Subcutaneous abdominal adipose tissue (tissue), 5 donors: ENCODE measurements around the gene PIK3C2B.

ENCODE experiments used
- H3K27ac ChIP-seq: one replicate; pipeline ENCODE4 v1.7.0; 2013; ENCODE audit warnings: low read depth, mild to moderate bottlenecking, inconsistent platforms, low read length, moderate library complexity
- H3K27me3 ChIP-seq, 5 donors: one replicate each; pipeline ENCODE4 v1.7.0; 2013; ENCODE audit warnings: low read length in 5 of 5, inconsistent platforms in 1 of 5; ENCODE audit not compliant: control insufficient read depth in 5 of 5, insufficient read depth in 4 of 5
- H3K36me3 ChIP-seq, 5 donors: one replicate each; pipeline ENCODE4 v1.7.0; 2013; ENCODE audit warnings: low read length in 5 of 5; ENCODE audit not compliant: control insufficient read depth in 5 of 5, insufficient read depth in 5 of 5
- H3K4me1 ChIP-seq, 5 donors: one replicate each; pipeline ENCODE4 v1.7.0; 2013; ENCODE audit warnings: low read length in 5 of 5, mild to moderate bottlenecking in 3 of 5, moderate library complexity in 1 of 5; ENCODE audit not compliant: control insufficient read depth in 5 of 5, insufficient read depth in 5 of 5
- H3K4me3 ChIP-seq, 5 donors: one replicate each; pipeline ENCODE4 v1.7.0; 2013; ENCODE audit warnings: low read length in 5 of 5, low read depth in 1 of 5
- H3K9ac ChIP-seq, 5 donors: one replicate each; pipeline ENCODE4 v1.7.0; 2013; ENCODE audit warnings: low read length in 5 of 5, mild to moderate bottlenecking in 4 of 5, moderate library complexity in 3 of 5
- H3K9me3 ChIP-seq, 5 donors: one replicate each; pipeline ENCODE4 v1.7.0; 2013; ENCODE audit warnings: low read length in 5 of 5; ENCODE audit not compliant: control insufficient read depth in 5 of 5
- donor health status: healthy.
- donor health status: healthy.
- donor health status: healthy.
- donor health status: healthy.
- donor health status: healthy.

Gene PIK3C2B

DNA sequence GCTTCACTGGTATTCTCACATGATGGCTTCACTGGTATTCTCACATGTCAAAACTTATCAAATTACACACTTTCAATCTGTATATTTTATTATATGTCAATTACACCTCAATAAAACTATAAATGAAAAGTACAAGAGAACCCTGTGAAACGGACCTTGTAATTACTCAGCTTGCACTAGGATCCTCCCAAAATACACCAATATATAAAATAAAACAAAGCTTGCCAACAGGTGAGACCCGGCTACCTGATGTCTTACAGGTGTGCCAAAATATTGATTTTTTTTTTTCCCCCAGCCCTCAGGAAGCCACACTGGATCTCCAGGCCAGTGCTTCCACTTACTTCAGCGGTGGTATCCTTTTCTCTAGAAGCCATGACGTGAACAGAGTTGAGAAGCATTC is 22.9 kb downstream of the PIK3C2B start:
- H3K4me3 ChIP-seq: no peak overlapping the region
- no peak overlapping the region for H3K9ac ChIP-seq
- H3K27me3 ChIP-seq: no peaks in the 10 kb centered on the region
- H3K4me1 ChIP-seq: peaks cover 8 to 61% (median 37%) of the 10 kb centered on the region in 5 donors
- no peak overlapping the region for H3K27ac ChIP-seq
- no peaks in the 10 kb centered on the region for H3K9me3 ChIP-seq
- H3K36me3 ChIP-seq: peaks cover 0 to 18% (median 15%) of the 10 kb centered on the region in 5 donors

DNA sequence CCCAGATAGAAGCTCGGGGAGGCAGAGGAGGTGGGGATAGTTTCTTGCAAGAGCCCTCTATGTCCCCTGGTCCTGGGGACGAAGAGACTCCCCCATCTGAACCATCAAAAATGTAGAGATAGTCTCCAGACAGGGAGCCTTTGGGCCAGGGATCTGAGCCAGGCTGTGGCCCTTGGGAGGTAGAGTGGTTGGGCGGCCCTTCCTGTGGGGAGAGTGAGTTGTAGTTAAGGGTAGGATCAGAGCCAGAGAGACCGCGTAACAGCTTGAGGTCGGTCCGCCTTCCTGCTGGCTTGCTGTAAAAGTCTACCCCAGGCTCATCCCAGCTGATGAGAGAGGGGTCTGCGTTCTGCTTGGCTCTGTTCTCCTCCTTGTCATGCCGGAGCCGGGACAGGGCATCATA is 25.3 kb downstream of the PIK3C2B start:
- no peaks in the 10 kb centered on the region for H3K27me3 ChIP-seq
- no peaks in the 10 kb centered on the region for H3K9me3 ChIP-seq
- peaks cover 0 to 22% (median 15%) of the 10 kb centered on the region in 5 donors for H3K36me3 ChIP-seq
- H3K27ac ChIP-seq: peak overlapping the region; percentile 64
- H3K4me1 ChIP-seq: peaks cover 21 to 62% (median 46%) of the 10 kb centered on the region in 5 donors
- no peak overlapping the region for H3K9ac ChIP-seq
- no peak overlapping the region for H3K4me3 ChIP-seq

DNA sequence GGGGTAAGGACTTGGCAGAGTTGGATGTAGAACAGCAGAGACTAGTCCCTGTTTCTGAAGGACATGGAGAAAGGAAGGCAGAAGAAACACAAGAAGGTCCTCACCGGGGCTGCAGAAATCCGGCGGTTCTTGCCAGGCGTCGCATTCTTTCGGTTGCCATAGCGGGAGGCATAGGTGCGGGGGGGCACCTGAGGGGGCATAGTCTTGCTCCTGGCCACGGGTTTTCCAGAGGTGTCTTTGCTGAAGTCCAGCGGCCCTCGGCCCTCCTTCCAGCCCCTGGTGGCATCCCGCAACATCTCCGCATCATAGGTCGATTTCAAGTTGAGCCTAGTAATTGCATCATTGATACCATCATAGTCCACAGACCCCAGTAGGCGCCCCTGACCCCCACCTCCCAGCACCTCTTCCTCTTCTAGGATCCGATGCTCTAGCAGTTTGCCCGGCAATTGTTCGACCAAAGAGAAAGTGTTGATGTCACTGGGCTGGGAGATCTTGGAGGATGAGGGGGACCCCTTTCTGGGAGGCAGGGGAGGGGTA is 25.8 kb downstream of the PIK3C2B start:
- Histone ChIP-seq H3K36me3 (peaks cover 0 to 26% (median 18%) of the 10 kb centered on the region in 5 donors), H3K9ac (peak overlapping the region in 1 of 5 donors; percentile 2), H3K27me3 (no peaks in the 10 kb centered on the region), H3K9me3 (no peaks in the 10 kb centered on the region), H3K4me1 (peaks cover 26 to 64% (median 51%) of the 10 kb centered on the region in 5 donors), H3K27ac (peak overlapping the region; percentile 64), H3K4me3 (no peak overlapping the region)

DNA sequence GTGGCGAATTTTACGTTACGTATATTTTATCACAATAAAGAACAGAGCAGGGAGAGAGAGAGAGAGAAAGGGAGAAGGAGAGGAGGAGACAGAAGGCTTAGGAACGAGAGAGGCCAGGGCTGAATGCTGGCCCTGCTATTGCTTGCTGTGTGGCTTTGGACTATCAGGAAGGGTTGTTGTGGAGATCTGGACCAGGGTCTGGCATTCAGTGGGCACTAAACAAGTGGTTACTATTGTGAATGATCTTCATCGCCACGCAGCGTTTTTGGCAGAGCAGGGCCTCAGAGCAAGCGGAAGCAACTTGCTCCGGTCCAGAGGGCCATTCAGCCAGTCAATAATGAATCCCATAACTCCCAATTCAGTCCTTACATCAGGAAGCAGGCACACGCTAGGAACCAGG is 26.4 kb downstream of the PIK3C2B start:
- H3K27me3 ChIP-seq: no peaks in the 10 kb centered on the region
- no peak overlapping the region for H3K9ac ChIP-seq
- H3K9me3 ChIP-seq: no peaks in the 10 kb centered on the region
- H3K4me1 ChIP-seq: peaks cover 27 to 65% (median 53%) of the 10 kb centered on the region in 5 donors
- no peak overlapping the region for H3K4me3 ChIP-seq
- peak overlapping the region; percentile 64 for H3K27ac ChIP-seq
- H3K36me3 ChIP-seq: peaks cover 0 to 30% (median 18%) of the 10 kb centered on the region in 5 donors

DNA sequence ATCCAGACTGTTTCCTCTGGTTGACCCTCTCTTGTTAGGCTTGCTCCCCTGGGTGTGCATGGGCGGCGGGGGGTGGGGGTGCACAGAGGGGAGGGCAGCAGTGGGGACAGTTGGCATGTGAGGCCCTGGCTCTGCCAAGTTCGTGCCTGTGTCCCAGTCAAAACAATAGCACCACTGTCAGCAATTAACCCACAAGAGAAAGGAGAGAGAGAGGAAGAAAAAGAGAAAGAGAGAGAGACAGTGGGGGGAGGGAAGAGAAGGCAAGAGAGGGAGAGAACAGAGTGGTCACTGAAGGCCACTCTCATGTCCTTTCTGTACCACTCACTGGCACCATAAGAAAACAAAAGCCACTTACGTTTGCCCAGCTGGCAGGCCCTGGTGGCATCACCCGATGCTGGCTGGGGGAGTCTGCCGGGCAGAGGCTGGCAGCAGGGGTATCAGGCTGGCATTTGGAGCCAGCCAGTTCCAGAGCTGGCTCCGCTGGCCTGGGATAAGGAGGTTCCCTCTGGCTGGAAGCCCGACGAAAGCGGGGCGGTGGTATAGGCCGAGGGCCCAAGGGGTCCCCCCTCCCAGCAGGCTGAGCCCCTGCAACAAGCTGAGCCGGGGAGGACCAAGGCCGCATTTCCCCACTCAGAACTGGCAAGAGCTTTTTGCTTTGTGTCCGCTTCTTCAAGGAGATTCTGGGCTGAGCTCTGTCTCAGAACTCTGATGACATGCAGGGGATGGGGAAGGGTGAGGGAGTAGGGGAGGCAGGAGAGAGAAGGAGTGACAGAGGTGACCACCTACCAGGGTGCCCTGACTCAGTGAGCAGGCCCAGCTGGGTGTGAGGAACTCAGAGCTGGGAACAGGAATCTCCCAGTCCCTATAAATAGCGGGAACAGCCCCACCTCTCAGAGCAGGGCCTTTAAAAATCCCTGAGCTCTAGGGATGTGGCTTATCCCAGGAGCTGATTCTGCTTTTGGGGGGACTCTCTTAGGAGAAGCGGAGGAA is 27.9 kb downstream of the PIK3C2B start:
- peaks cover 32 to 79% (median 68%) of the 10 kb centered on the region in 5 donors for H3K4me1 ChIP-seq
- H3K36me3 ChIP-seq: peaks cover 0 to 40% (median 24%) of the 10 kb centered on the region in 5 donors
- no peaks in the 10 kb centered on the region for H3K9me3 ChIP-seq
- no peaks in the 10 kb centered on the region for H3K27me3 ChIP-seq
- H3K27ac ChIP-seq: peak overlapping the region; percentile 64
- peak overlapping the region in 3 of 5 donors; percentile 11 to 24 (median 18) for H3K4me3 ChIP-seq
- H3K9ac ChIP-seq: peak overlapping the region; percentile 17 to 51 (median 20)

DNA sequence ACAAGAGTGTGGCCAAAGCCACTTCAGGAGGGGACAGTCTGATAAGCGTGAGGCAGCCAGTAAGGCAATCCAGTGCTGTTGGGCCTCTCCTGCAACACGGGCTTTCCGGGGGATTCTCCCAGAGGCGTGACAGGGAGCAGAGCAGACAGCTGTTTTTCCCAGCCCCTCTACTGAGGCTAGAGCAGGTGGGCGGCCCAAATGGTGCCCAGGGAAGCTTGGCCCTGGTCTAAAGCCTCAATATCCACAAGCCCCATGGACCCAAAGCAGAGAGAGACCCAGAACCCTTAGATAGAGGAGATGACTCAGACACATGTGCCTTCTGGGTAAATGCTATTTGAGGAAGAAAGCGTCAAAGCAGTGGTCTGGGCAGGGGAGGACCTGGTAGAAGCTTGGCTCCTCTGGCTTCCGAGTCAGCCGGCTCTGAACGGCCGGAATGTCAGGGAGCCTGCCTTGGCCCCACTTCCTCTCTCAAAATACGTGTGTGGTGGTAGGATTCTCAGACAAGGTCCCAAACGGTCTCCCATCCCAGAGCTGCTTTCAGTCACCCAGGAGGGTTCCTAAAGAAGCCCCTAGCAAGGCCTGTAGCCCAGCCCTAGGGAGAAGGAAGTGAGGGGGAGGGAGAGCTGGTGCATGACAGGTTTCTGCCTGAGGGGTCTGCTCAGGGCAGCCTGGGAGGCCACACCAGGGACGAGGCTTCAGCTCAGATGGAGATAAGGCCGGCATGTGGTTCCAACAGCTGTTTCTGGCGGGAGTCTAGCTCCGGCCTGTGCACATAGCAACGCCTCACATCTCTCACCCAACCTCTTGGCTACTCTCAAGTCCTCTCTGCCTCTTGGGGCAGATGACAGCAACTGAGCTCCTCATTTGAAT is 28.8 kb downstream of the PIK3C2B start:
- H3K27ac ChIP-seq: peak overlapping the region; percentile 64
- no peaks in the 10 kb centered on the region for H3K27me3 ChIP-seq
- H3K4me3 ChIP-seq: peak overlapping the region in 3 of 5 donors; percentile 4 to 24 (median 23)
- peaks cover 32 to 88% (median 77%) of the 10 kb centered on the region in 5 donors for H3K4me1 ChIP-seq
- H3K9ac ChIP-seq: peak overlapping the region; percentile 16 to 31 (median 18)
- peaks cover 0 to 42% (median 32%) of the 10 kb centered on the region in 5 donors for H3K36me3 ChIP-seq
- no peaks in the 10 kb centered on the region for H3K9me3 ChIP-seq

DNA sequence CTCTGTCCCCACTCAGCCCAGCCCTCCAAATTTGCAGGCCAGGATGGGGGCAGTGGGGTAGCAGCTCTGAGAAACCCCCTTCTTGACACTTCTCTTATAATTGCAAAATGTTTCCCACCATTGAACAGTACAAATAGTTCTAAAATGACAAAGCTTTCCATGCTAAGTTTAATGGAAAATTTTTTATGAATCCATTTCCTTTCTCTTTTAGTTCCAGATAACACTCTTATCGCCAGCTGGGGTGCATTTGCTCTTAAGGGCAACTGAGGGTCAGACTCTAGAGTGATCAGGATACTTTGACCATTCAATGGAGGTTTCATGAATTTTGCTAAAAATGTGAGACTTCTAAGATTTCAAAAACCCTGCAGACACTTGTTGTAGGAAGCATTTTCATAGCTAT is 29.9 kb downstream of the PIK3C2B start:
- Histone ChIP-seq H3K36me3 (peaks cover 0 to 53% (median 40%) of the 10 kb centered on the region in 5 donors), H3K4me1 (peaks cover 36 to 96% (median 81%) of the 10 kb centered on the region in 5 donors), H3K27me3 (no peaks in the 10 kb centered on the region), H3K9ac (peak overlapping the region in 1 of 5 donors; percentile 23), H3K27ac (peak overlapping the region; percentile 64), H3K9me3 (no peaks in the 10 kb centered on the region), H3K4me3 (no peak overlapping the region)

DNA sequence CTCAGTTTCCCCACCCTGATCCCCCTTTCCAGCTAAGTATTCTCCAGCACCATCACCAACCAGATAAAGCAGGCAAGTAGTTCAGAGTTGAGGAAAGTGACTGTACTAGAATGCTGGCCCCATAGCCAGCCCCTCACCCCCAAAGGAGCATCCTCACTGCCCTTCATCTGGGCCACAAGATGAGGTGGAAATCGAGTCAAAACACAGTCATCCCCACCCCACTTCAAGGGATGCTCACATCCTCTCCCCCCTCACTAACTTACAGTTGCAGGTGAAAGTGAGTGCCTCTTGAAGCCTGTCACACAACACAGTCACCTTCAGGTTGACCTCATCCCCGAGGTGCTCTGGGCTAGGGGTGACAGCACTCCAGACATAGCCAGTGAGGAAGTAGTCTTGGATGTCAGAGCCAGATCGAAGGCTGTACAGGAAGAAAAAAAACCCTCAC is 30.4 kb downstream of the PIK3C2B start:
- H3K9ac ChIP-seq: peak overlapping the region in 3 of 5 donors; percentile 23 to 52 (median 40)
- H3K4me3 ChIP-seq: peak overlapping the region in 3 of 5 donors; percentile 11 to 29 (median 27)
- H3K27ac ChIP-seq: peak overlapping the region; percentile 64
- peaks cover 0 to 53% (median 44%) of the 10 kb centered on the region in 5 donors for H3K36me3 ChIP-seq
- H3K9me3 ChIP-seq: no peaks in the 10 kb centered on the region
- H3K27me3 ChIP-seq: no peaks in the 10 kb centered on the region
- H3K4me1 ChIP-seq: peaks cover 35 to 96% (median 78%) of the 10 kb centered on the region in 5 donors
